HG02588 (cell line): ENCODE results near the gene ZFAND2A.
A peak's percentile ranks its signal among the peaks of the same experiment; 100 is the strongest.

Experiments
- ATAC-seq: cut with Tn5 transposase; IDR thresholded peaks from one replicate; pipeline ENCODE4 v1.9.1; 2021; ENCODE audit warnings: mild to moderate bottlenecking, moderate library complexity; ENCODE audit not compliant: unreplicated experiment

Gene ZFAND2A

DNA sequence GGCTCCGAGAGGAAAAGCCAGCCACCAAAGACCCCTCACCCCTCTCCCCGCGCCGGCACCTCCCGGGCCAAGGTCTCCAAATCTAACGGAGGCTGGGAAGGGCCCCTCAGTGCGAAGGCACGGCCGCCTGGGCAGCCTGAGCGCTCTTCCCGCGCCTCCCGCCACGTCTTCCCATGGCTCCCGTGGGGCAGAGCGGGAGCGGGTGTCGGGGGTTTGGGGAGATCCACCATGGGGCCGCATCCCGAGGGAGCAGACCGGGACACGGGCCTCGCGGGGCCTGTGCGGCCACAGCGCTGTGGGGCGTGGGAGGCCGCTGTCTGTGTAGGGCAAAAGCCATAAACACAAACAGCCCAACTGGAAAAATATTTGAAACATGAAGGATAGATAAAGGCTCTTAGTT, 49.6 kb downstream of the ZFAND2A start:
- no peak for ATAC-seq

- no peak for ATAC-seq
Observed at GRCh38 chr7:1109581-1110310, 50.2 kb downstream of the ZFAND2A start.

DNA sequence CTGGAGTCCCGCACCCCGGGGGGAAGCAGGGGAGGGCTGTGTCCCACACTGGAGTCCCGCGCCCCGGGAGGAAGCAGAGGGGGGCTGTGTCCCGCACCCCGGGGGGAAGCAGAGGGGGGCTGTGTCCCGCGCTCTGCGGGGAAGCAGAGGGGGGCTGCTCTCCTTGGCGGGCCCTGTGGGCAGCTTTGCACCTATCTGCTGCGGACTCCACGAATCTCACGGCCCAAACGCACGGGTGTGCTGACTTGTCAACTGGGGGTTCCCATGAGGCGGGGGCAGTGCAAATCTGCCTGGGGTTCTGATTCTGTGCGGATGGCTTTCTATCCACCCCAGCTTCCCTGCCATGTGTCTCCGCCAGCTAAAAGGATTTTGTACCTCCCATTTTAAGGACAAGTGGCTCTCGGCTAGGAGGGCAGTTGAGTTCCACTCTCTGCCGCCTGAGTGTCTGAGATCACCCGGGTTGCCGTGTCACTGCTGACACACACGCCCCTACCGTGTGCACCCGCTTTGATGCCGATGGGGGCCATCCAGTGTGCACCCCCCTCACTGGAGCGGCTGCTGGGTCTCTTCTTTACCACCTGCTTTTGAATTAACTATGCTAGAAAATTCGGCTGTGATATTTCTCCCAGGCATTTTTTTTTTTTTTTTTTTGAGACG, 51.6 kb downstream of the ZFAND2A start:
- ATAC-seq, result no peak

DNA sequence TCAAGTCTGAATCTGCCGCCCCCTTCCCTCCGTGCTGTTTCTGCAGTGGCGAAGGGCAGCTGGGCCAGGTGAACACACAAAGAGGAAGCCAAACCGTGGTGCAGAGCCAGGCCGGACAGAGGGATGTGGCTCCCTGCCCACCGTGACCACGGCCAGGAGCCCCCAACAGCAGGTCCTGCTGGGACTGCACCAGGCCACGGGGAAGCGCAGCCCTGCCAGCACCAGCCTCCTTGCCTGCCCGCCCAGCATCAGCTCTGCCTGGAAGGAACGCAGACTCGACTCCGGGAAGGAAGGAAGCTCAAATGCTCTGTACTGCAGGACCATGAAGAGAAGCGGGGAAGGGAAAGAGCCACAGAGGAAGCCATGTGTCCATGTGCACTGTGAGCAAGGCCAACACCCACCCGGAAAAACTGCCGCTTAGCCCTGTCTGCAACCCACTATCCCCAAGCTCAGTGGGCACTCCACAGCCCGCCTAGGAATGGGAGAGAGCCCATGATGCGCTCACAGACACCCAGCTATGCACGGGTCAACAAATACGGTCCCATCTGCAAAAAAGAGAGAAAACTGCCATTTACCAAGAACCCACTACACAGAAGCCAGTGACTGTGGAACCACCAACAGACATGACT, 53.1 kb downstream of the ZFAND2A start:
- no peak for ATAC-seq

GRCh38 chr7:1106063-1106792, 53.8 kb downstream of the ZFAND2A start:
- ATAC-seq, result no peak

DNA sequence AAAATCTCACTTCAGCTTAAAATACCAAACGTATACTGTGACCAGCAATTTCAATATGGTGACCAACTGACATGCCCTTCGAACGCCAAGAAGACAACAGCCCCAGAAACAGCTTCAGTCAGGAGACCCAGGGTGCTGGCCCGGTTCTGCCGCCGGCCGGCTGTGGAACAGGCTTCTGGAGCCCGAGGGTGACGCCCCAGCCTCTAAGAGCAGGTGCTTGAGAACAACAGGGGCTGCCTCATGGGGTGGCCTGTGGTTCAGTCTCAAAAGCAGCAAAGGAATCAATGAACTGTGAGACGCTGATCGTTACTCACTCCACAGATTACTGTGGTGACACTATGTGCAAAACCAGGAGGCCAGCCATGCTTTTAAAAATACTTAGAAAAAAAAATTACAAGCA, 54.8 kb downstream of the ZFAND2A start:
- no peak for ATAC-seq

DNA sequence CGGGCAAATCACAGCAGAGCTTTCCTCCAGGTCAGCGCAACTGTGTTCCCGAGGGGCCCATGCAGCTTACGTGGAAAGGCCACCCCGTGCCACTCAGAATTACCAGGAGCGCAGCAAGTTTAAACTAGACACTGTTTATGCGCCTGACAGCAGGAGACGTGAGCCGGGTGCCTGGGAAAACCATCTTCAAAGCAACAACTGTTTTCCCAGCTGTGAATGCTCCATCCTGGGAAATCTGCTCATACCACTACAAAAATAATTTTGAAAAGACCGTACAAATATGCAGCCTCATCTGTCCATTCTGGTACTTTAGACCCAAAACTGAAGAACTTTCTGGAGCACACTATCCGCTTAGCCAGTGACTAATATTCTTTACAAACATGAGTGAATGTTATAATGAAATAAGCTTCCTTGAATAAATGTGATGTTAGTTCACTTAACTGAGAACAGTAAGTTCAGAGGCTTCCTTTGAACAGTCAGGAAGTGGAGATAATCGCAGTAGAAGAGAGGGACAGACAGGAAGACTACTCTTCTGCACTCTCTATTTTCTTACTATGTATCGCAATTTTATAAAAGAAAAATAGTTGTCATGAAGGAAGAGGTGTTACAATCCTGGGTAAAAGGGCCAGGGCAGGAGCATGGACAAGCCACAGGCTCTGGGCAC, 55.3 kb downstream of the ZFAND2A start:
- ATAC-seq, result no peak

- ATAC-seq, result no peak
Observed at GRCh38 chr7:1103789-1104515, 56.0 kb downstream of the ZFAND2A start.

- peak; percentile 42 for ATAC-seq
Observed at GRCh38 chr7:1103009-1103788, 56.8 kb downstream of the ZFAND2A start.
